NOMO-1 treated with DMSO at 0.1 percent for 48 hours (cell line): Measurements from ENCODE around the gene LRPAP1.

Experiments
- DNase-seq: peaks from one replicate; lab custom pipeline; 2025; ENCODE audit not compliant: unreplicated experiment; lab: John Stamatoyannopoulos, UW

Gene LRPAP1

GRCh38 chr4:3488820-3489219 is 43.4 kb downstream of the LRPAP1 start:
- DNase-seq = no peak

- DNase-seq = no peak
Measured at GRCh38 chr4:3487861-3488260, 44.4 kb downstream of the LRPAP1 start.

- no peak for DNase-seq
Measured at GRCh38 chr4:3486541-3487540, 45.4 kb downstream of the LRPAP1 start.

- DNase-seq = no peak
Measured at GRCh38 chr4:3485886-3486540, 46.2 kb downstream of the LRPAP1 start.

DNA sequence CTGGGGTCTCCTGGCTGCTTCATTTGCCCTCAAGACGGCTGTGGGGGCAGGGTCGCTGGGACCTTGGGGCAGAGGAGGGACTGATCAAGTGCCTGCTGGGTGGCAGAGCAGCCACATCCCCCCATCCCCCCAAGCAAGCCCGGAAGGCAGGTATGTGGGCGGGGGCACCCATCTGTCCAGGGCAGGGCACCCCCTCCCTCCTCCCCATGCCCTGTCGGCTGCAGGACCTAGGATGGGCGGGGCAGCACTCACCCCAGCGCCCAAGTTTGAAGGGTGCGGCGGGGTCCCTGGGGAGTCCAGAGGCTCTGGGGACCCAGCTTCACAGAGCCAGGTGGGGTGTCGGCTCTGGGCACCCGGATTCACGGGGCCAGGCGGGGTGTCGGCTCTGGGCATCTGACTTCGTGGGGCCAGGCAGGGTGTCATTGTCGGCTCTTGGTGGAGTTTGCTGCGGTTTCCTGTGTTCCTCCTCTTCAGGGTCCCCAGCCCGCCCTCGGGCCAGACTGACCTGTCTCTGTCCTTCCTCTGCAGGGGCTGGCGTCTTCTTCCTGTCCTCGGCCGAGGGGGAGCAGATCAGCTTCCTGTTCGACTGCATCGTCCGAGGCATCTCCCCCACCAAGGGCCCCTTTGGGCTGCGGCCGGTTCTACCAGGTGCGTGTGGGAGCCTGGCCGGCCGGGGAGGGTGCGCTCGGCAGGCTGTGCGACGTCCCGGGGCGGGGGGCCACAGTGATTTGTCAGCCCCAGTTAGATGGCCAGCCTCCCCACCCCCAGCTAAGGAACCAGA is 47.0 kb downstream of the LRPAP1 start:
- peak; percentile 34 for DNase-seq

DNA sequence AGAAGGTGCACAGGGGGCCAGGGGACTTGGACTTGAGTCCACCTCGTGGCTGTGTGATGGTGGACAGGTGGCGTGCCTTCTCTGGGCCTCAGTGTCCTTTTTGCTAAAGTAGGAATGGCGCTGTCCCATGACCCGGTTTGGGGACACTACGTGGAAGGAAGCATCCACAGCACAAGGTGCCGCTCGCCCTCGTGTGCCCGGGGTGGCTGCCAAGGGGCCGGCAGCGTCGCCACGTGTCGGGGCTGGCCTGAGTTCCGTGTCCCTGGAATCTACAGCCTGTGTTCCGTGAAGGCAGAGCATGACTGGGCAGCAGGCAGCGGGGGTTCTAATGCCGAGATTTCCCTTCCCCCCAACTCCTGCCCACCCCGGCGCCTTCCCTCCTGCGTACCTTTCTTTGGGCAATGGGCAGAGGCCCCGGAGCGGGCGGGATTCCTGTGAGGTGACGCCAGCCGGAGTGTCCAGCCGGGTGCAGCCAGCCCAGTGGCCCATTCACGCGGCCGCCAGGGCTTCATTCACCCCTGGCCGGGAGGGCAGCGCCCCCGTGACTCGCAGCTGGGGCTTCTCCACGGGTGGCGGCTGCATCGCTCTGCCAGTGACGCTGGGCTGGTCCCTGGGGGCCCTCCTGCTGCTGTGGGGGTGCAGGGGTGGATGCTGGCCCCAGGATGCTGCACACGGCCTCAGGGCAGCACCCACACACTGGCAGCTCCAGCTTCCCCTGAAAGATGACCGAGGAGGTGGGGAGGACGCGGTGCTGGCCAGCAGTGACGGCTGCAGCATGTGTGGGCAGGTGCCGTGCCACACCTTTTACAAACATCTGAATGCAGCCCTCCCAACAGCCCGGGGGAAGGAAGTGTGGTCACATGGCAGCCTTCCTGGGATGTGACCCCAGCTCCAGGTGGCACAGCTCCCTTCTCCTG is 47.9 kb downstream of the LRPAP1 start:
- peak; percentile 22 for DNase-seq

GRCh38 chr4:3483471-3483921 is 48.7 kb downstream of the LRPAP1 start:
- DNase-seq = no peak

GRCh38 chr4:3482707-3483106 is 49.5 kb downstream of the LRPAP1 start:
- no peak for DNase-seq

GRCh38 chr4:3481783-3482393 is 50.3 kb downstream of the LRPAP1 start:
- DNase-seq = no peak

GRCh38 chr4:3481113-3481531 is 51.1 kb downstream of the LRPAP1 start:
- DNase-seq = no peak

GRCh38 chr4:3480528-3481112 is 51.6 kb downstream of the LRPAP1 start:
- DNase-seq = peak; percentile 69

GRCh38 chr4:3479358-3480101 is 52.7 kb downstream of the LRPAP1 start:
- DNase-seq = no peak

DNA sequence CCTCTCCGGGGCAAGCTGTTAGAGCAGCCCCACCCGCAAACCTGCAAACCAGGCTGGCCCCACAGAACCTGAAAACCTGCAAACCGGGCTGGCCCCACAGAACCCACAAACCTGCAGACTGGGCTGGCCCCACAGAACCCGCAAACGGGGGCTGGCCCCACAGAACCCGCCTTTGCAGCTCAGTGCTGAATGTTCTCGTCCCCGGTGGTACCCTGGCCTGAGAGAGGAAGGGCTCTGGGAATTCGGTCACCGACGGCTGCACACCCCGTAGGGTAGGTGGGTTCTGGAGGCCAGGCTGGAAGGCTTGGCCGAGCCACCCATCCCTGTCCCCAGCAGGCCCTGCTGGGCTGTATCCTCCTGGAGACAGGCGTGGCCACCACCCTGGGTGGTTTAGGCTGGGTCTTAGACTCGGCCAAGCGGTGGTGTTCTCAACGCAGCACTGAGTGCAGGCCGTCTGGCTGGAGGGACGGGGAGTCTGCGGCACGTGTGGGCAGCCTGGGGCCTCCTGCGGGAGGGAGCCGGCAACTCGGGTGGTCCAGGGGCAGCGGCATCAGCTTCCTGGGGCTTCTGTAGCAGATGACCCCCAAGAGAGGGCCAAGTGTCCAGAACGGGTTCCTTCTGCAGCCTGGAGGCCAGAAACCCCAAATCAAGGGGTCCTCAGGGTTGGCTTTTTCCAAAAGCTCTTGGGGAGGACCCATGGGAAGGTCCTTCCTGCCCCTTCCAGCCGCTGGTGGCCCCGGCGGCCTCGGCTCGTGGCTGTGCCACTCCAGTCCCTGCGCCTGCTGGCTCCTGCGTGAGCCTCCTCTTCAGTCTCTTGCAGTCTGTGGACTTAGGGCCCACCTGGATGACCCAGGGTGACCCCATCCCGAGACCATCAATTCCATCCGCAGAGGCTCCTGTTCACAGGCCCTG is 53.5 kb downstream of the LRPAP1 start:
- no peak for DNase-seq

GRCh38 chr4:3477750-3478430 is 54.3 kb downstream of the LRPAP1 start:
- no peak for DNase-seq

DNA sequence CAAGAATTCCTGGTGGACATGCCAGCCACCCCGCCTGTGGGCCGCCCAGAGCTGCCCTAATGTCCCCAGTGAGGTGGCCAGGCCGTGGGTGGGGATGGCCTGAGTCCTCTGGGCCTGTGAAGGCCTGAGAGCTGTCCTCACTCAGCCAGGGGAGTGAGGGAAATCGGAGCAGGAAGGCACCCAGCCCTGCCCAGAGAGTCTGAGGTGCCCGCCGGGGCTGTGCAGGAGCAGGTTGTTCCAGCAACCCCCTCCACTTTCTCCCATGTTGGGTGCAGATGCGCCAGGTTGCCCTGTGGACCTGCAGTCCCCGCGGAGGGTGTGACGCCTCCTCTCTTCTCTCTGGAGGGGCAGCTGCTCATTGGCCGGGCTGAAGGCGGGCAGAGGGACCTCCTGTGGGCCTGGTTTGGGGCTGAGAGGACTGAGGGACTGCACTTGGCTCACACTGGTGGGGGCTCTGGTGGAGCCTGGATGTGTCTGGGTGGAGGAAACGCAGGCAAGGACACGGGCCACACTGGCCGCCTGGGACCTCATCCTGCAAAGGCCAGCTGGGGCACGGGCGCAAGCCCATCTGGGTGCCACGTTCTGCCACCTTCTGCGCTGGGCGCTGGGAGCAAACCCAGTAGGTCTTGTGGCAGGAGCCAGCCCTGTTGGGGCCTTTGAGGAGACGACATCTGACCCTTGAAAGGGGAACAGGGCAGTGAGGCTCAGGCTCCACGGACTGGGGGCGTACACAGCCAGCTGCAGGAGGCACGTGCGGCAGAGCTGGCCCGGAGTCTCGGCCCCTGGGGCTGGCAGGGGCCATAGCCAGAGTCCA is 55.1 kb downstream of the LRPAP1 start:
- no peak for DNase-seq

DNA sequence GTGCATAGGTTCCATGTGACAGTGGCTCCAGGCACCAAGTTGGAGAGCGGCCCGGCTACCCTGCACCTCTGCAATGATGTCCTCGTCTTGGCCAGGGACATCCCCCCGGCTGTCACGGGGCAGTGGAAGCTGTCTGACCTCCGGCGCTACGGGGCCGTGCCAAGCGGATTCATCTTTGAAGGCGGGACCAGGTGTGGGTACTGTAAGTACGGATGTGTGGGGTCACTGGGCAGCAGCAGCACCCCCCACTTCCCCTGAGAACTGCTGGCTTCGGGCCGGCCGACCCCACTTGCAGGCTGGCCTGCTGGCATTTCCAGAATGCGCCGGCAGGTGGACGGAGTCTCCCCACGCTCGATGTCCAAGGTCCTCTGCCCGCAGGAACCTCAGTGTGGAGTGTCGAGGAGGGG is 55.9 kb downstream of the LRPAP1 start:
- DNase-seq = no peak
